ENCODE data around the gene OR52A1. TPM values are rescaled to one million over a fixed set of nuclear protein-coding genes. Genes with fewer than 3 reads are reported as not detected.

The OR52A1 gene
- total and polyA plus RNA-seq, 2 donors (not counting 3 experiments of a cell fraction or from before 2014, with no cell fraction given): not detected

DNA sequence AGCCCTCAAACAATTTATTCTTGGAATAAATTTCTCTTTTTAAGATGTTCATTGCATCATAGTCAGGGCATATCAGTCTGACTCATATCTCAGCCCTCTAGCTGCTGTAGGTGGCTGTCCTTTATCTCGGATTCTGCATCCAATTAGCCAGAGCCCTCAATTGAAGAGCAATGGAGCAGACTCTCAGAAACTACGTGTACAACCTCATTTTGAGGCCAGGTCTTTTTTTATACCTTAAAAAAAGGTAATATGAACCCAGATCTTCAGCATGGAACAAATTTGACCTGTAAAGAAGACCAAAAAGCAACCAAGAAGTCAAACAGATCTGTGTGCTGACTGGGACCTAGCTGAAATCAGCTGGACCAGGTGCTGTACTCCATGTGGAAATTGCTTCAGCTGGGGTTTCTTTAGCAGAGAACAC is 25.1 kb downstream of the OR52A1 start:
- POLR2A ChIA-PET: no interaction called here
- Histone ChIP-seq H3K9ac (replicated peaks; ENCODE audit: extremely low read depth, insufficient read depth, low read length) (no peak overlapping the region), H3K36me3 (ENCODE audit: control insufficient read depth in 2 of 2, extremely low read depth in 1 of 2, insufficient read depth in 2 of 2, low read length in 2 of 2) (no peaks in the 10 kb centered on the region), H3K4me3 (replicated peaks in 1 of 3; ENCODE audit: insufficient read depth in 1 of 3, low read depth in 1 of 3, low read length in 3 of 3) (no peak overlapping the region), H3K27ac (ENCODE audit: insufficient read depth, low read depth, low read length) (no peak overlapping the region), H3K9me3 (replicated peaks; ENCODE audit: control insufficient read depth, insufficient read depth, low read length) (no peaks in the 10 kb centered on the region), H2AFZ (ENCODE audit: low read depth, low read length) (no peak overlapping the region), H3K27me3 (ENCODE audit: control insufficient read depth in 2 of 2, insufficient read depth in 2 of 2, low read length in 2 of 2) (no peaks in the 10 kb centered on the region), H4K20me1 (replicated peaks; ENCODE audit: control insufficient read depth, extremely low read depth, insufficient read depth, low read length) (no peaks in the 10 kb centered on the region), H3K4me2 (ENCODE audit: insufficient read depth, low read length) (no peak overlapping the region), H3K9me1 (replicated peaks; ENCODE audit: control insufficient read depth, extremely low read depth, insufficient read depth, low read length) (no peaks in the 10 kb centered on the region), H3K4me1 (ENCODE audit: control insufficient read depth, extremely low read depth, insufficient read depth, low read length) (no peaks in the 10 kb centered on the region), H3K79me2 (ENCODE audit: control insufficient read depth, insufficient read depth, low read length) (no peaks in the 10 kb centered on the region)
- no TSS peak for BruUV-seq (replicated peaks)
- CTCF ChIA-PET: interaction anchor here (0.8 to 1.9 kb wide), 2 partner anchors 14 to 252 kb away, joined by 3 to 5 read pairs; no protein-coding TSS in a partner anchor
- DNase-seq (ENCODE audit: low read depth, low spot score) (no peak), FAIRE-seq (no peak)
- TF ChIP-seq POLR2AphosphoS5 (IDR thresholded peaks at IDR 0.05; ENCODE audit: insufficient read depth, low read depth, low read length): no peak
- TF ChIP-seq FOS (IDR thresholded peaks at IDR 0.05; ENCODE audit: borderline replicate concordance, insufficient read depth, low read length): no peak
- no peak for TF ChIP-seq GATA2 (IDR thresholded peaks at IDR 0.05; ENCODE audit: insufficient read depth, insufficient read length, low read depth, low read length)
- TF ChIP-seq JUN (IDR thresholded peaks at IDR 0.05; ENCODE audit: borderline replicate concordance, insufficient read depth, insufficient read length, low read depth): no peak
- no peak for TF ChIP-seq POLR2A (IDR thresholded peaks at IDR 0.05; ENCODE audit: low read depth, low read length)
- TF ChIP-seq, protein P1, sequence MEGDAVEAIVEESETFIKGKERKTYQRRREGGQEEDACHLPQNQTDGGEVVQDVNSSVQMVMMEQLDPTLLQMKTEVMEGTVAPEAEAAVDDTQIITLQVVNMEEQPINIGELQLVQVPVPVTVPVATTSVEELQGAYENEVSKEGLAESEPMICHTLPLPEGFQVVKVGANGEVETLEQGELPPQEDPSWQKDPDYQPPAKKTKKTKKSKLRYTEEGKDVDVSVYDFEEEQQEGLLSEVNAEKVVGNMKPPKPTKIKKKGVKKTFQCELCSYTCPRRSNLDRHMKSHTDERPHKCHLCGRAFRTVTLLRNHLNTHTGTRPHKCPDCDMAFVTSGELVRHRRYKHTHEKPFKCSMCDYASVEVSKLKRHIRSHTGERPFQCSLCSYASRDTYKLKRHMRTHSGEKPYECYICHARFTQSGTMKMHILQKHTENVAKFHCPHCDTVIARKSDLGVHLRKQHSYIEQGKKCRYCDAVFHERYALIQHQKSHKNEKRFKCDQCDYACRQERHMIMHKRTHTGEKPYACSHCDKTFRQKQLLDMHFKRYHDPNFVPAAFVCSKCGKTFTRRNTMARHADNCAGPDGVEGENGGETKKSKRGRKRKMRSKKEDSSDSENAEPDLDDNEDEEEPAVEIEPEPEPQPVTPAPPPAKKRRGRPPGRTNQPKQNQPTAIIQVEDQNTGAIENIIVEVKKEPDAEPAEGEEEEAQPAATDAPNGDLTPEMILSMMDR (IDR thresholded peaks at IDR 0.05; ENCODE audit: extremely low read depth in 1 of 2, insufficient read depth in 1 of 2, low read depth in 1 of 2, low read length in 2 of 2): no peak
- TF ChIP-seq EZH2 (IDR thresholded peaks at IDR 0.05; ENCODE audit: borderline replicate concordance, low read depth, low read length, severe bottlenecking): no peak
- dilution Hi-C loops (cut with MboI; ENCODE audit: extremely low pct_ligation_motif_present, low sequenced_read_pairs): no loop called here
- intact Hi-C loops (cut with micrococcal nuclease): loop anchor here (10.0 kb wide), 1 partner anchor 425 kb away; no protein-coding TSS in a partner anchor

Measured in endothelial cell of umbilical vein (primary cell).